Ovary (tissue), 1 donor: ENCODE data around the gene SH3D21.

ENCODE experiments used
- EP300 ChIP-seq: sonication (generic); formaldehyde crosslinking; IDR thresholded peaks from one replicate; pipeline ENCODE4 v1.6.1; 2017; ENCODE audit warnings: antibody characterized with exemption
- POLR2A ChIP-seq: fragments of 450-650 bp; IDR thresholded peaks from one replicate; pipeline ENCODE4 v1.6.1; 2017; ENCODE audit warnings: antibody characterized with exemption, mild to moderate bottlenecking, moderate library complexity

- TF ChIP-seq POLR2A (no peak), EP300 (no peak)
Observed at GRCh38 chr1:36285443-36286101, 20.6 kb upstream of the SH3D21 start.
